HEK293 (cell line): ENCODE results near the gene PIK3C2B.

Experiments used
- CTCF ChIP-seq: fragments of 450-650 bp; formaldehyde crosslinking; IDR thresholded peaks from 2 replicates; pipeline ENCODE4 v1.5.1; 2016; ENCODE audit warnings: missing biosample characterization, missing genetic modification characterization
- PBX3 ChIP-seq: sonication (generic); formaldehyde crosslinking; IDR thresholded peaks from 2 replicates; pipeline ENCODE4 v1.8.1; 2022; ENCODE audit warnings: mild to moderate bottlenecking, moderate library complexity, missing genetic modification reagents
- TCF7L2 ChIP-seq: IDR thresholded peaks from 2 replicates; pipeline ENCODE4 v1.6.1; 2011; ENCODE audit warnings: low read depth, mild to moderate bottlenecking, inconsistent platforms, low read length, moderate library complexity, borderline replicate concordance
- YY1 ChIP-seq: fragments of 450-650 bp; formaldehyde crosslinking; IDR thresholded peaks from 2 replicates; pipeline ENCODE4 v1.5.1; 2018; ENCODE audit warnings: missing biosample characterization, missing genetic modification characterization
- ZNF274 ChIP-seq, 2 experiments: fragments of 200-500 bp in 1 of 2; fragments of 450-650 bp in 1 of 2; sonication (Bioruptor generic) in 1 of 2; formaldehyde crosslinking in 1 of 2; IDR thresholded peaks; 2 replicates each; pipeline versions ENCODE4 v1.5.1 to v1.6.1; 2014 to 2016; ENCODE audit warnings: borderline replicate concordance in 1 of 2, inconsistent platforms in 1 of 2, low read length in 1 of 2, missing biosample characterization in 1 of 2, missing genetic modification characterization in 1 of 2
- ZNF549 ChIP-seq: fragments of 450-650 bp; IDR thresholded peaks from 2 replicates; pipeline ENCODE4 v1.5.1; 2018; ENCODE audit warnings: missing biosample characterization, missing genetic modification characterization, mild to moderate bottlenecking, inconsistent platforms, moderate library complexity

DNA sequence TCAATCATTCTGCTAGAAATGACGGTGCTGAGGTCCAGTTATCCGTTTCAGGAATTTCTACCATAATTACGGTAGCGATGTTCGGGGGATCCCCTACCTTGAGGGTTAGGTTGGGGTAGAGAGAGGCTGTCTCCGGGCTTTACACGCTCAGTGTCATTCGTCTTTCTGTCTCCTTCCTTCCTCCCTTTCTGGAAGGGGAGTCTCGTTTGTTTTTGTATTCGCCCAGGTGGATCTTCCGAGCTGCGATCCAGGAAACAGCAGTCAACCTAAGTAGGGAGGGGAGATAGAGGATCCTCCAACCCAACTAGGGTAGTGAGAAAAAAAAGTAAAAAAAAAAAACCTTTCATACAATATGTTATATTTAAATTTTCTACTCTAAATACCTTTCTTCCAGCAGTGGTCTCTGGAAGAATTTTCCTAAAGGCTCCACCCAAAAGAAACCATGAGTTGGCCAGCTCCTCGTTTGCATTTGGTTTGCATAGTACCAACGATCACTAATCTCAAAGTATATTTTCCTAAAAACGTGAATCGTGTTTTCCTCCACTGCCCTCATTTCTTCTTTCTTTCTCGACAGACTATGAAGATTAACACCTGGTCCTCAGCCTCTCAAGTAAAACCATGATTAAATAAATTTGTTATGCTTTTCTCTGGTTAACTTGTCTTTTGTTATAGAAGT is 611 bp upstream of the PIK3C2B start:
- TF ChIP-seq PBX3 (CRISPR knock-in tag) (no peak), CTCF (tag by site-specific recombination) (no peak), TCF7L2 (no peak), YY1 (tag by site-specific recombination) (no peak), ZNF549 (tag by site-specific recombination) (peak; percentile 86), ZNF274 (IDR thresholded peaks at IDR 0.05; ENCODE audit: low read length) (no peak), ZNF274 (tag by site-specific recombination; IDR thresholded peaks at IDR 0.05; ENCODE audit: borderline replicate concordance) (no peak)
